Fibroblast of mammary gland (primary cell): ENCODE data around the gene ADAM10.

Source experiments
- DNase-seq: peaks from one replicate; pipeline ENCODE4 v3.0.0-alpha.2; 2010; ENCODE audit warnings: low read depth
- H3K4me3 ChIP-seq: 2 replicates; pipeline ENCODE4 v1.5.1; 2011; ENCODE audit warnings: low read depth, mild to moderate bottlenecking, low read length, moderate library complexity; ENCODE audit not compliant: control insufficient read depth
- TF ChIP-seq, protein P1 (sequence below): conservative IDR thresholded peaks from 2 replicates; pipeline ENCODE4 v1.5.1; 2011; ENCODE audit warnings: low read depth, low read length, inconsistent platforms; ENCODE audit not compliant: control insufficient read depth, insufficient read depth

ADAM10 gene

DNA sequence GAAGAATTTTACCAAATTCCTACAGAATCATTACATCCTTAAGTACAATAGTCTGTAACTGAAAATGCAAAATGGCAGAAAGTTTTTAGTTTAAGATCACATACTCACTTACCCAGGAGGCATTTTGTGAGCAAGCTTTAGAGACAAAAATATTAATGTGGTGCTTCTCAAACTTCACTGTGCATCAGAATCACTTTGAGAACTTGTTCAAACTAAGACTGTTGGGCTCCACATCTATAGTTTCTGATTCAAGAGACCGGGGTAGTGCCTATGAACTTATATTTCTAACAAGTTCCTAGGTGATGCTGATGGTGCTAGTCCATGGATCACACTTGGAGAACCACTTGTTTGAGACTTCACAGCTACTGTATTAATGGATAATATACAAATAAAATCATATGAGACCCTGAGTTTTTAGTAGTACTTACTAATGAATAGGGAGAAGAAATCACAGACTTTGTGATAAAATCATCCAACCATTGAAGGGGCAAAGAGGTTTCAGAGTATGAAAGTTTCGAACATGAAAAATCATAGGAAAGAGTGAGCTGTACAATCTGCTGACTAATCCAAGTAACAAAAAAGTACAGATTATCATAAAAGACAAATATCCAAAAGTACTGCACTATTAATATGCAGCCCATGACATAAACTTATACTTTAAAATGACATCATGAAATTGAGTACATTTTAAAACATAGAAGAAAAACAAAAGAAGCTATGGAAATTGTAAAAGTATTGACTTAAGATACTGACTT, 110.3 kb downstream of the ADAM10 start:
- no peak for DNase-seq
- TF ChIP-seq, protein P1, sequence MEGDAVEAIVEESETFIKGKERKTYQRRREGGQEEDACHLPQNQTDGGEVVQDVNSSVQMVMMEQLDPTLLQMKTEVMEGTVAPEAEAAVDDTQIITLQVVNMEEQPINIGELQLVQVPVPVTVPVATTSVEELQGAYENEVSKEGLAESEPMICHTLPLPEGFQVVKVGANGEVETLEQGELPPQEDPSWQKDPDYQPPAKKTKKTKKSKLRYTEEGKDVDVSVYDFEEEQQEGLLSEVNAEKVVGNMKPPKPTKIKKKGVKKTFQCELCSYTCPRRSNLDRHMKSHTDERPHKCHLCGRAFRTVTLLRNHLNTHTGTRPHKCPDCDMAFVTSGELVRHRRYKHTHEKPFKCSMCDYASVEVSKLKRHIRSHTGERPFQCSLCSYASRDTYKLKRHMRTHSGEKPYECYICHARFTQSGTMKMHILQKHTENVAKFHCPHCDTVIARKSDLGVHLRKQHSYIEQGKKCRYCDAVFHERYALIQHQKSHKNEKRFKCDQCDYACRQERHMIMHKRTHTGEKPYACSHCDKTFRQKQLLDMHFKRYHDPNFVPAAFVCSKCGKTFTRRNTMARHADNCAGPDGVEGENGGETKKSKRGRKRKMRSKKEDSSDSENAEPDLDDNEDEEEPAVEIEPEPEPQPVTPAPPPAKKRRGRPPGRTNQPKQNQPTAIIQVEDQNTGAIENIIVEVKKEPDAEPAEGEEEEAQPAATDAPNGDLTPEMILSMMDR: no peak
- no peak overlapping the region for H3K4me3 ChIP-seq

DNA sequence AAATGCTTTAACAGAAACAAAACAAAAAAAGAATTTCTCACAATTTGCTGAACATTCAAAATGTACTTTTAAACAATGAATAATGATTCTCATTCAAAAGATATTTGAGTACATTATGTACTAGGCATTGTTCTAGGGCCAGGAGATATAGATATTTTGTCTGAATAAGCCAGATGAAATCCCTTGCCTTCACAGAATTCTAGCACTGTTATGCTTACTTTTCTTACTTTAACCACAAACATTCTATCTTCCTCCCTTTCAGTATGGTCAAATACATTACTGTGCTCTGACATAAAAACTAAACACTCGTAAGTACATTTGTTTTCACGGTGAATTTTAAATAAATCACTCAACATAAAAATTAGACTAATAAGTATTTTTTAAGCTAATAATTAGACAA, 116.7 kb downstream of the ADAM10 start:
- TF ChIP-seq, protein P1: no peak
- DNase-seq: peak; percentile 35
- H3K4me3 ChIP-seq: no peak overlapping the region

DNA sequence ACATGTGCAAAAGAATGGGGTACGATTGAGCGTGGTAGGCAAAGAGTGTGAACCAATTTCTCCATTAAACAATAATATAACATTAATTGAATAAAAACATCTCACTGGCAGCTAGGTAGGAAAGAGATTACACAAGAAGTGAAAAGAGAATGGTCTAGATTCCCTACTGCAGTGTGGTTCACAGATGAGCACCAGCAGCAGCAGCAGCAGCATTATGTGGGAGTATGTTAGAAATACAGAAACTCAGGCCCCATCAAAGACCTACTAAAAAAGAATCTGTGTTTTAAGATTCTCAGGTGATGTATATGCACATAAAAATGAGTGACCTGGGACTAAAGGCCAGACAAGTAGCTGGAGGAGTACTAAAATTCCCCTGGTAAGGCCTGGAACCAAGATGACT, 118.2 kb downstream of the ADAM10 start:
- TF ChIP-seq, protein P1: no peak
- no peak for DNase-seq
- no peak overlapping the region for H3K4me3 ChIP-seq

DNA sequence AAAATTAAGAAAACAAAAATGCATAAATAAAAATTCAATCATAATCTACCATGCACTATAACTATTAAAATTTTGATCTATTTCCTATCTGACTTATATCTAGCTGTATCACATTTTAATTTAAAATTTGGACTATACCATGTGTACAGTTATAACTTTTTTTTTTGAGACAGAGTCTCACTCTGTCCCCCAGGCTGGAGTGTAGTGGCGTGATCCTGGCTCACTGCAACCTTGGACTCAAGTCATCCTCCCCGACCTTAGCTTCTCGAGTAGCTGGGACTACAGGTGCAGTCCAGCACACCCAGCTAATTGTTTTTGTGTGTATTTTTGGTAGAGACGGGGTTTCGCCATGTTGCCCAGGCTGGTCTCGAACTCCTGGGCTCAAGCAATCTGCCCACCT, 119.9 kb downstream of the ADAM10 start:
- no peak for DNase-seq
- TF ChIP-seq, protein P1: no peak
- H3K4me3 ChIP-seq: no peak overlapping the region

DNA sequence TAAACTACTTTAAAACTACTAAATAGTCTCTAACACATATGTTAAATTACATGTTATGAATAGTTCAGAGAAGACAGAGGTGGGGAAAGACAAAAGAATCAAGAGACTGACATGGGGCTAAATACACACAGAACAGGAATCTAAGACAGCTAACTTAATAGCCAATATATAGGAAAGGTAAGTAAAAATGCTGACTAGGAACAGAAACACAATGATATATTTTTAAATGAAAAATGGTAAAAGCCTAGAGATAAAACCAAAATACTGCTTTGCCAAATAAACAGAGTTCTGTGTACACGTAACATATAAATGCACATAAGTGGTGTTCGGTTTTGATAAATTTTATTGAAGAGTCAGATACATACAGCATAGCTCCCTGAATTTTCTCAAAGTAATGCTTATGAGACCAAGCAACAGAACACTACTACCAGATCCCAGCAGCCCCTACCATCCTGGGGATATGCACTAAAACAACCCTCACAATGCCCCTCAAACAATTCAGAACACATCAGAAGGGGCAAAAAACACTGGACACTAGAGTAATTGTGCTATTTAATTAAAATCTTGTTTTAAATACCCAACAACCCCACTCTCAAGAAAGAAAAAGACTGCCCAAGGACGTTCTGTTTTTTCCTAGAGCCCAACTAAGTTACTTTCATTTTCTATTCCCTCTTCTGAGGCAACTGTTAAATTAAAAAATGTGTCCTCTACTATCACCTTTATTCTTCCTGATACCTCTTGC, 121.1 kb downstream of the ADAM10 start:
- peak; percentile 12 for DNase-seq
- H3K4me3 ChIP-seq: peak overlapping the region; percentile 27
- TF ChIP-seq, protein P1: no peak

DNA sequence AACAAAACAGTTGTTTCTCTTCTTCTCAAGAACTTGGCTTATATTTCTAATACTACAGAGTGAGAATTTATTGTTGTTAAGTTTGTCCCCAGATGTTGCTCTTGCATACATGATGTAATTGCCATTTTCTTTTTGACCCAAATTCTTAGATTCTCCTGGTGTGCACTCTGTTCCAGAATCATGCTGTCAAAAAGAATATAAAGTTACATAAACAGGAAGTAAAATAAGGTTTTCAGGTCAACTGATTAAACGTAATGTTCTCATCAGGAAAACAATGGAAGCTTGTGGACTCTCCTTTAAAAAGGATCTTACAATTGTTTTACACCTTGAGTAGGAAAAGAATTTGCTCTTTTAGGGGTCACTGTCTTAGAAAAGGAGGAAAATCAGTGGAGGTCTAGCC, 121.8 kb downstream of the ADAM10 start:
- TF ChIP-seq, protein P1: no peak
- no peak overlapping the region for H3K4me3 ChIP-seq
- DNase-seq: peak; percentile 5
